Head of caudate nucleus (tissue), 42 donors: Measurements from ENCODE around the gene EHBP1L1.
"Not testable (repeated sequence)": the region's sequence is repeated elsewhere in the genome, so short reads cannot be mapped to it uniquely, and the experiment has no call there.

ENCODE experiments used
- DNase-seq, 42 donors: peaks; one replicate each; pipeline versions ENCODE4 v3.0.0 to v3.0.0-alpha.2; 2020 to 2021; ENCODE audit warnings: mixed read lengths in 7 of 42
- intact Hi-C: fragments of 100-400 bp; cut with DNase I; formaldehyde crosslinking; loops from one replicate; pipeline ENCODE4 v1.15.0; 2022

The EHBP1L1 gene

DNA sequence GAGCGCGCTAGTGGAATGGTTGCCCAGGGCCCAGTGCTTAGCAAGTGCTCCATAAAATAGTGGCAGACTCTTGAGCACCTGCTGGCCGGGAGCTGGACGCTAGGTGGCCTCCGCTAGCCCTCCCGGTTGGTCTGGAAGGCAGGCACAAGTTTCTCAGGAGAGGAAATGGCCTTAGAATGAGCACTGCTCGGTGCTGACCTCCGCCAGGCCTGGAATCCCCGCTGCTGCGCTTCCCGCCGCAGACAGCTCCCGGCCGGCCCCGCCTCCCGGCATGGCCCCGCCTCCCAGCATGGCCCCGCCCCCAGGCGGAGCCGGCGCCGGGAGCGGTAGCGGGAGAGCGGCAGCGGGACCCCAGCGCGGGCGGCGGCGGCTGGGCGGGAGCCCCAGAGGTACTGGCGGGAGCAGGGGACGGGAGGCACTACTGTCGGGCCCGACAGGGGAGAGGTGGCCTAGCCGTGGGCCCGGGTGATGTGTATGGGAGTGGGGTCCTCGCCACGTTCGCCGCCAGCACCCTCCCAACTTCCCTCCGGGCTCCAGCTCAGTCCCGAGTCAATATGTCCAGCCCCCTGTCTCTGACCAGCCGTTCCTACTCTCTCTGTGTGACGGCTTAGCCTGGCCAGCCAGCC, 62.1 kb downstream of the EHBP1L1 start, which contains the start of gene SIPA1:
Gene SIPA1 (plus strand): TSS at position 308 of the 626 bp plus-strand sequence. CDS start 2,821 bp downstream, outside the sequence.
- peak in 41 of 42 donors; percentile 31 to 86 (median 71) for DNase-seq
- intact Hi-C loops: loop anchor here (2.0 kb wide), 1 partner anchor 15 kb away; no protein-coding TSS in a partner anchor

DNA sequence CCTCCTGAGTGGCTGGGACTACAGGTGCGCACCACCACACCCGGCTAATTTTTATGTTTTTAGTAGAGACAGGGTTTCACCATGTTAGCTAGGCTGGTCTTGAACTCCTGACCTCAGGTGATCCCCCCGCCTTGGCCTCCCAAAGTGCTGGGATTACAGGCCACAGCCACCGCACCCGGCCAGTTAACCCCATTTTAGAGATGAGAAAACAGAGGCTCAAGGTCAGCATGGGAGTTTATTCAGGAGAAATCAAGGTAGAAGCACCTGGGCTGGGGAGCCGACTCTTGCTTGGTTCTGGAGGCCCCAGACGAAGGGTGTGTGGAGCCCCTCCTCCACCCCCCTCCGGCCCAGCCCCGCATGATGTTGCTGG, 63.4 kb downstream of the EHBP1L1 start:
- intact Hi-C loops: loop anchor here (2.0 kb wide), 1 partner anchor 14 kb away; no protein-coding TSS in a partner anchor
- DNase-seq: not testable (repeated sequence)

- peak in 27 of 42 donors; percentile 17 to 64 (median 34) for DNase-seq
- intact Hi-C loops: loop anchor here (2.0 kb wide), 1 partner anchor 13 kb away; no protein-coding TSS in a partner anchor
Measured at GRCh38 chr11:65639623-65640482, 64.0 kb downstream of the EHBP1L1 start.

- intact Hi-C loops: no loop called here
- DNase-seq: peak in 35 of 42 donors; percentile 24 to 75 (median 53)
Measured at GRCh38 chr11:65640483-65641296, 64.8 kb downstream of the EHBP1L1 start.

GRCh38 chr11:65641297-65642013, 65.6 kb downstream of the EHBP1L1 start:
- DNase-seq: no peak
- intact Hi-C loops: no loop called here
